Ecto neural progenitor cell (in vitro differentiated cells): ENCODE measurements around the gene GLO1.

ENCODE experiments used
- DNase-seq: peaks from one replicate; pipeline ENCODE4 v3.0.0-alpha.2; 2018; ENCODE audit warnings: low spot score

The GLO1 gene

DNA sequence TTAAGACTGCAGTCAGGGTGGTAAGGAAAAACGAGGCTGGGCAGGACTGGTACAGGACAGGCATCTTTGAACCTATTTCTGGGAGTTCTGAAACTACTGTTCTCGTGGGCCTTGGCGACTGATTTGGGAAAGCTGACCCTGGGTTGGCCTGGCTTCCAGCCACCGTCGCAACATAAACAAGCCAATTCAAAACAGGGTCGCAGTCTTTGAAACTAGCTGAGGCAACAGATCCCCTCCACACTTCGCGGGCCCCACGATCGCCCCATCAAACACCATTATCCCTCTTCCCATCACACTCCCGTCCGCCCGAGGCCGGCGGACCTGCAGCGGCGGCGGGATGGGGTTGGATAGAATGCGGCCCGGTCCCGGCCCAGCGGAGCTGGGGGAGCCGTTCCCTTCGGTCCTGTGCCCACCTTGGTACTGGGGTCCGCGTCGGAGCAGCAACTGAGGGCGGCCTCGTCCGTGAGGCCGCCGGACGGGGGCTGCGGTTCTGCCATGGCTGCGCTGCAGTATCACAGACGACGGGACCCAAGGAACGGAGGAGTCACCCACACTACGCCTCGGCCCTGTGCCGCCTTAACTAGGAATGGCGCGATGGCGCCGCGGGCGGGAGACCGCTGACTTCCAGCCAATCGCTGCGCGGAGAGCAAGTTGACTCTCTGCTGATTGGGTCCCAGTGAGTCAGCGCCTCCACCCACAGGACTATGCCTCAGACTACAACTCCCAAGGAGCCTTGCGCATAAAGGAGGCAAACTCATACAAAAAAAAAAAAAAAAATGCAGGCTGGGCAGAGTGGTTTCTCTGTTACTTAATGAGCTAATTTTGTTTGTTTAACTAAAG, at the start of gene GLO1:
Gene GLO1 (minus strand): TSS at position 588 of the 840 bp plus-strand sequence. CDS start 91 bp downstream, at position 497.
- peak; percentile 97 for DNase-seq

DNA sequence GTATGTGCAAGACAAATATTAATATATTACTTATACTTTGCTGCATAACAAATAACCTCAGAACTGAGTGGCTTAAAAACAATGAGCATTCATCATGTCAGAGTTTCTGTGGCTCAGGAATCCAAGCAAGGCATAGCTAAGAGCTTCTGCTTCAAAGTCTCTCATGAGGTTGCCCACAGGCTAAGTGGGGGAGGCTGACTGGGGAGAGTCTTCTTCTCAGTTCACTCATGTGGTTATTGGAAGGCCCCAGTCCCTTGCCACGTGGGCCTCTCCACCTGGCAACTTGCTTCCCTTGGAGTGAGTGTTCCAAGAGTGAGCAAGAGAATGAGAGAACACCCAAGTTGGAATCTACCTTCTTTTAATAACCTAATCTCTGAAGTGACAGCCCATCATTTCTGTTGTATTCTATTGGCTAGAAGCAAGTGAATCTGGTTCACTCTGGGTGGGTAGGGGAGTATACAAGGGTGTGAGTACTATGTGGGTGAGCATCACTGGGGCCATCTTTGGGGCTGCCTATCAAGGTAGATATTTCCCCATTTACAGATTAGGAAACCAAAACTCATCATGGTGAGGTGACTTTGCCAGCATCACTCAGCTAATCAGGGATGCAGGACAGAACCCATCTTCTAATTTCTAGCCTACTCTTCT, 48.1 kb upstream of the GLO1 start:
- no peak for DNase-seq

- no peak for DNase-seq
Observed at GRCh38 chr6:38749473-38749872, 46.5 kb upstream of the GLO1 start.

DNA sequence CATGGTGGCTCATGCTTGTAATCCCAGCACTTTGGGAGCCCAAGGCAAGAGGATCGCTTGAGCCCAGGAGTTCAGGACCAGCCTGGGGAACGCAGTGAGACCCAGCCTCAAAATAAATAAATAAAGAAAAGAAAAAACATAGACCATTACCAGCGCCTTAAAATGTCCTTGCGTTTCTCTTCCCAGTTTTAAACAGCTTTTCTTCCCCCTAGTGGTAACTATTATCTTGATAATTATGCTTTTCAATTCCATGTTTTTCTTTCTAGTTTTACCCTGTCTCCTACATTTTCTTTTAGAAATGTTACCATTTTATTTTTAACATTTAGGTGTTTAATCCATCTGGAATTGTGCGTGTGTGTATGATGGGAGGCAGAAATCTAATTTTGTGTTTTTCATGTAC, 36.6 kb upstream of the GLO1 start:
- no peak for DNase-seq

DNA sequence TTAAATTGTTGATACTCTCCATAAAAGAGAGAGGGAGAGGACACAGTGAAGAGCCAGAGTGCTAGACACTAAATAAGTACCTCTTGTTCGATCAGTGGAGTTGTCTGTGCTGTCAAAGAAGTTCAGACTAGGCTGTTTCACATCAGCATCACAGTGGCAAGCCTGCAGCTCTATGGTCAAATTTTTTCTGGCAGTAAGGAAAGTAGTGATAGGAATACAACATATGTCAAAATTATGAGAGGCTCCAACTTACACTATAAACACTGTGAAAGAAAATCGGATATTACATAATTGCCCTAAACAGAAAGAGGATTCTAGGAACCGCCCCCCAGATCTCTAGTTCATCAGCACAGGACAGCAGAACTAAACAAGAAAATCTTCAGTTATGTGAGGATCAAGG, 35.3 kb upstream of the GLO1 start:
- DNase-seq, result no peak

DNA sequence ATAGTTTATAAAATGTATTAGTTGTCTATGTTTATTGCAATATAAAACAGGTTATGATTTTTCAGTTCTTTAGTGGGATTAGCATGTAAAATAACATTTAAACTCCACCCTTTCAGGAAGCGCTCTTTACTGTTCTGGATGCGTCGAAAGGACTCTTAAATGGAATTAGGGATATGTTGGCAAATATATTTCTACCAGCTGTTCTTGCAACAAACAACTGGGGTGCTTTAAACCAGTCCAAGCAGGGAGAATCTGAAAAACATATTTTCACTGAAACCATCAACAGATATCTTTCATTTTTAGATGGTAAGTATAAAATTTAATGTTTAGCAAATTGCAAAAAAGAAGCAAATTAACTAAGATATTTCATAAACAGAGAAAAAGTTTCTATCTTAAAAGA, 34.0 kb upstream of the GLO1 start:
- no peak for DNase-seq

DNA sequence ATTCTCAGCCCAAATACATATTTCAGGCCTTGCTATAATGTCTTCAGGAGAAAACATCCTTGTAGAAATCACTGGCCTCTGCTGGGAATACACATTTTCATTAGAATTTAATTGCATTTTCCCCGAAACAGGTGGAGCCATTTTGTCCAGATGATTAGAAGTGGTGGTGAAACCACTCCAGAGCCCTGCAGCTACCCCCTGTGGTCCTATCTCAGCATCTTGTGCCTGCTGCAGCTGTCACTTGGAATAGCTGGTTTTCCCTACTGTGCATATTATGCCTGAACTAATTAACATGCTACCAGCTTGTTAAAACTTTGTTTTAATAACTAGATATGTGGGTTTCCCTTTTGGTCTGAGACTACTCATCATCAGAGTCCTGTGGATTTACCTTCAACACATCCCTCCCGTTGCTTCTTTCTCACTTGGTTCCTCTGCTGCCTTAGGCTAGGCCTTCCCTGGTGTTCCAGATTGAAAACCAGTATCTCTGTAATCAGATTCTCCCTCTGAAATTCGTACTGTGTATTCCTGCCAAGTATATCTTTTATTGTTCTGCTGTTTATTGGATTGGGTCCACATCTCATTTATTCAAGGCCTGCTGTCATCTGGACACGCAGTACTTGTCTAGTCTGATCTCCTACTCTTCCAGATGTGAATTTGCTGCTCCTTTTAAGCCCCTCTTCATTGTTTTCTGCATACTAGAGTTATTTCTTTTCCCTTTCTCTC, 27.4 kb upstream of the GLO1 start:
- no peak for DNase-seq

GRCh38 chr6:38728203-38728602, 25.3 kb upstream of the GLO1 start:
- no peak for DNase-seq

GRCh38 chr6:38725414-38726183, 22.7 kb upstream of the GLO1 start:
- no peak for DNase-seq

DNA sequence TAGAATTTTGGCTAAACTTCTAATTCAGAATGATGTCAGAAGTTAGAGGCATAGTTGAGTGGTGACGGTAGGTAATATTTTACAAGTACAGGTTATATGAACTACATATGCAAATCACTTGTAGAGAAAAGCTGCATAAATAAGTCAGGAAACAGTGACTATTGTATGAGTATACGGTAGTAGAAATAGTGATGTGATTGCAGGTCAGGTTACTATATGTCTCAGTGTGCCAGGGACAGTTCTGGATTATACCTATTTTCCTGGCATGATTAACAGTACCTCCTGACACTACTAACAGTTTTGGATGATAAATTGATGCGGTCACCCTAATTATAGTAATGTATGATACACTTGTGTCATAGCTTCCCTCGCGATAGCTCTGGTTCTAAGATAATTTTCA, 21.4 kb upstream of the GLO1 start:
- no peak for DNase-seq

GRCh38 chr6:38723783-38724182, 20.8 kb upstream of the GLO1 start:
- no peak for DNase-seq

DNA sequence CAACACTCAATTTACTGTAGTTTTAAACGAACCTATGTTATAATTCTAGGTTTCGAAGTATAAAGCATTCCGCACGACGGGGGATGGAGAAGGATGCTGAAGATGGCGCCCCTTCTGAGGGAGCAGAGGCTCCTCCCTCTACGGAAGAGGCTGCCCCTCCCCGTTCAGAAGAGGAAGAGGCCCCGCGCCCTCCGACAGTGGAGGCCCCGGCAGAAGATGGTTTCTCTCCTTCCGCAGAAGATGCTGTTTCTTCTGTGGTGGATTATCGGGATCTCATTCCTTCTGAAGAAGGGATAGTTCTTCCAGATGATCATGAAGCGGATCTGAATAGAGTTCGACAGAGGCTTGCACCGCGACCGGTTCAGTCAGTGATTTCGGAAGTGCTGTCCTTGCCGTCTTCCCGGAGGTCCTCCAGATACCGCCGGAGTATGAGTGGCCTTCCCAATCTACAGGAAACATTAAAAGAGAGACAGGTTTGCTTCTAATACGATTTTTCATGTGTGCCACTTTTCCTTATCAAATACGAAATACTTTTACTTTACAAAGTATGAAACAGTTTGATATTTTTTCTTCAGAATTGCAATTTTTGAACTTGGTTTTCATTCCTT, 19.9 kb upstream of the GLO1 start:
- no peak for DNase-seq

GRCh38 chr6:38722038-38722437, 19.1 kb upstream of the GLO1 start:
- DNase-seq, result no peak

GRCh38 chr6:38720295-38720694, 17.4 kb upstream of the GLO1 start:
- DNase-seq, result peak; percentile 53

DNA sequence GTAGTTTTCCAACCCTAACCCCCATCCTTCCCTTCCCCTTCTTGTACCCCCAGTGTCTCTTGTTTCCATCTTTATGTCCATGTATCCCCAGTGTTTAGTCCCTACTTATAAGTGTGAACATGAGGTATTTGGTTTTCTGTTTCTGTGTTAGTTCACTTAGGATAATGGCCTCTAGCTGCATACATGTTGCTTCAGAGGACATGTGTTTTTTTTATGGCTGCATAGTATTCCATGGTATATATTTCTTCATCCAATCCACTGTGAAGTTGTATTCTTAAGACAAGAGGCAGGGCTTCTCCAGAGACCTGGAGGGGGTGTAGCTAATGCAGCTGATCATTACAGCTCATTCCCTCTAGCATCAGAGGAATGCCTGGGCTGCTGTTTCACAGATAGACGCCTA, 16.4 kb upstream of the GLO1 start:
- no peak for DNase-seq

DNA sequence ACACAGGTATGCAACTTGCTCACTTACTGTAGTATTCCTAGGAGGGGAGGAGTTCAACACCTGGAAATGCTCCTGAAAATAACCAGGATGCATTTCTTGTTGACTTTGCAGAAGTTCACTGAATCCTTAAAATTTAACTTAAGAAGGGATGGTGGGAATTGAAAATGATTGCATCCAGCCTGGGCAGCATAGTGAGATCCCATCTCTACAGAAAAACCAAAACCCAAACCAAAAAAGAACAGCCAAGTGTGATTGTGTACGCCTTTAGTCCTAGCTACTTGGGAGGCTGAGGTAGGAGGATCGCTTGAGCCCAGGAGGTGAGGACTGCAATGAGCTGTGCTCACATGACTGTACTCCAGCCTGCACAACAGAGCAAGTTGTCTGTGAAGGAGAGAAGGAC, 13.9 kb upstream of the GLO1 start:
- DNase-seq, result no peak

DNA sequence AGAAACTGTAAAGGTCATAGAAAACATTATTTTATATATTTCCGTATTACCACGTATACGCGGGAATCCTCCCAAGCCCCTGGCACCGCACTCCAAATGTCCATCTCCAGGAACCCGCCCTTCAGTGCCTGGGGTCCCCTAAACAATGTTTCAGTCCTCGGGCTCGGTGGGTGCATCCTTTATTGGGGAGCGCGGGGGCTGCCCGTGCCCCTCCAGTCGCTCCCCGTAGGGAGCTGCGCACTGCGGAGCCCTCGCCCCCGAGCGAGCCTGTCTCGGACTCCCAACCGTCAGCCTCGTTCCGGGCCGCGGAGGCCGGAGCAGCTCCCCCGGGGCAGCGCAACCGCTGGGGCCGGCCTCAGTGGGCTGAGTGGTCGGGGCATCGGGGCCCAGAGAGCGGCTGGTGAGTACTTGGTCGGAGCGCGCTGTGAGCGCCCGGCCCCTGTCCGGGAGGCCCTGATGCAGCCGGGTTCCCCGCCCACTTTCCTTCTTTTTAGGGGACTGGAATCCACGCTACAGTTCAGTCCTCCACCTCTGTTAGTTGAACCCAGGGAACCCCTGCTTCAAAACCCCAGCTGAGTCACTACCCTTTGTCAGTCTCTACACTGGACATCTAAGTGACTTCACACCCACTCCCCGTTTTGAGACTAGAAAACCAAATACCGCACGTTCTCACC, 12.2 kb upstream of the GLO1 start, which contains the start of gene DNAH8:
Gene DNAH8 (plus strand): TSS at position 296 of the 674 bp plus-strand sequence. CDS start 7,499 bp downstream, outside the sequence.
- DNase-seq, result no peak

- DNase-seq, result no peak
Observed at GRCh38 chr6:38714239-38715015, 11.5 kb upstream of the GLO1 start.

- no peak for DNase-seq
Observed at GRCh38 chr6:38713812-38714211, 10.9 kb upstream of the GLO1 start.

DNA sequence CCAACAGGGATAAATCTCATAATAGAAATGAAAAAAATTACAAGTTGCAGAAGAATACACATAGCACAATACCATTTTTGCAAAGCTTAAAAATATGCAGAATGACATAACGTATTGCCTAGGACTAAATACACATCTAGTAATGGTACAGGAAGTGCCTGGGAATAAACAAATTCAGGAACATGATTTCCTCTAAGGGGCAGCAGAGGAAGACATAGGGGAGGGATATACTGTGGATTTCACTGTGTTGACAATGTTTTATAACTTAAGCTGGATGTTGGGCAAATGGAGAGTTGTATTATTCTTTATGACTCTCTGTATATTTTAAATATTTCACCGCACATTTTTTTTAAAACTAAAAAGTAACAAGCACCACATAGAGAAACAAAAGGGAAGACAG, 5.6 kb upstream of the GLO1 start:
- DNase-seq, result no peak
